ENCODE results near the gene SP6.

GRCh38 chr17:47852113-47852949 is 1.4 kb upstream of the SP6 start:
- TF ChIP-seq CTCF (conservative IDR thresholded peaks at IDR 0.05): no peak
- TF ChIP-seq ZFX (IDR thresholded peaks at IDR 0.05): no peak
